GM19351 (cell line): ENCODE data around the gene NCOA6.

Source experiments
- ATAC-seq: cut with Tn5 transposase; IDR thresholded peaks from one replicate; pipeline ENCODE4 v1.9.1; 2021; ENCODE audit warnings: mild to moderate bottlenecking, moderate library complexity; ENCODE audit not compliant: unreplicated experiment

Gene NCOA6

DNA sequence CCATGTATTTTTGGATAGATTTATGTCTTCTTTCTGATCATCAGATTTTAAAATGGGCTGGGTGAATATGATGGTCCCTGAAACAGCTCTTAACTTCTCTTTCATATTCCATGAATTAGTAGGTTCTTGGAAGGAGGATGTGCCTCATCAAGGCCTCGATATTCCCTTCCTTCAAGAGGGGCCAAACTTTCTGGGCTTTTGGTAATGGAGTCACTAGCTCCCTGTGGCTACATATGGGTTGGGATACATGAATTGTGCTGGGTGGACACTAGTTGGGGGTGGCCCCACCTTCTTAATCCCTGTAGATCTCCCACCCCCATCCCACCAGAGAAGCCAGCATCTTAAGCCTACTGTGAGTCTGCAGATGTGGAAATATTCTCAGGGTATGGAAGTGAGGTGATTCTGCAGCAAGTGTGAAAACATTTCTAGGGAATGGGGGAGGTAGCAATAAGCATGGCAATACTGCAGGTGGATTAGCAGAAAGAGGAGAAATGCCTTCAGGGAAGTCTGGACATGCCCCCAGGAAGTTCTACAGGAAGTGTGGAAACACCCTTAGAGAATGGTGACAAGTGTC, 119.1 kb downstream of the NCOA6 start:
- no peak for ATAC-seq

DNA sequence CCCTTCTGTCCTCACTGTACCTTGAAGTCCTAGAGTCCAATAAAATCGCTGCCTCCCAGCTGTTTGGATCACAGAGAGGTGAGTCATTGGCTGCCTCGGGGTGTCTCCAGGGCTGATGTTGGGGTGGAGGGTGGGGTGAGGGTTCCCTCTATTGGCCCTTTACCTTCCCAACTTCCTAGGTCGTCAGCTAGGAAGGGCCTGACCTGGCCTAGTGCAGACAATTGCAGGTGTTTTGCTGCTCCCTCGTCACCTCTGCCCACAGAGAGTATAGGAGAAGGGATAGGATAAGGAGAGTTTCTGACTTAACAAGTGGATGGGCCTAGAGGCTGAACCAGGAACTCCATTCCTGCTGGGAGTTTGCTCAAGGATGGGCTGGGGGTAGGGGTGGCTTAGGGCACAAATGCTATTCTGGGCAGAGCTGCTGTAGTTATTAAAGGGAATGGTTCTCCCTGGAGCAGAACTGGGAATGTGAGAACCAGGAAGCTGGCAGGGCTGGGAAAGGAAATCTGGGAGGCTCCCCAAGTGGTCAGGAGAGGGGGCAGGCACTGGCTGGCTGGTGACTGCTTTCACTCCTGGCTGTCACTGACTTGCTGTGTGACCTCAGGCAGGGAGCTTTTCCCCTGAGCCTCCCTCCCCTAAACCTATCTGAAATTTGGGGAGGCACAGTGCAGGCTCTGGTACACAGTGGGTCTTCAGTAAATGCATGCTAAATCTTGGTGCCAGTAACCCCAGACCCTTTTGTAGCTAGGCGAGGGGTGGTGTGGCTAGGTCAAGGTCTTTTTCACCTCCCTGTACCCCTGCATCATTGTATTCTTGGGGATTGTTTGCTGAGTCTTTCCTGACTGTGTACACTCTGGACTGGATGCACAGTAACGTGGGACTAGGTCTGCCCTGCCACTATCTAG, 119.8 kb downstream of the NCOA6 start:
- no peak for ATAC-seq

DNA sequence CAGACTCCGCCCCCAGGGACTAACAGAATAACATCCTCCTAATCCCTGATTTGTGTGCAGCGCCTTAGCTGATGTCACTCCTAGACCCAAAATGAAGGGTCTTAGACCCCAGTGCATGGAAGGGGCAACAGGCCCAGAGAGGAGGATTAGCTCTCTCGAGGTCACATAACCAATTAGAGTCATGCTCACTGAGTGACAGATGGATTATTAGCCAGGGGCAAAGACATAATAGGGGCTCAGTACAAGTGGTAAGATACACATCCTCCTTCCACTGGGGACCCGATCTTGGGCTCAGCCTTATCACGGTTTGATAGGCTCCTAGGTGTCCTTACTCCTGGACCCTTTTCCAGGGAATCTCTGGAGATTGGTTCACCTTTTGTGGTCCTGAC, 120.4 kb downstream of the NCOA6 start:
- ATAC-seq, result no peak

DNA sequence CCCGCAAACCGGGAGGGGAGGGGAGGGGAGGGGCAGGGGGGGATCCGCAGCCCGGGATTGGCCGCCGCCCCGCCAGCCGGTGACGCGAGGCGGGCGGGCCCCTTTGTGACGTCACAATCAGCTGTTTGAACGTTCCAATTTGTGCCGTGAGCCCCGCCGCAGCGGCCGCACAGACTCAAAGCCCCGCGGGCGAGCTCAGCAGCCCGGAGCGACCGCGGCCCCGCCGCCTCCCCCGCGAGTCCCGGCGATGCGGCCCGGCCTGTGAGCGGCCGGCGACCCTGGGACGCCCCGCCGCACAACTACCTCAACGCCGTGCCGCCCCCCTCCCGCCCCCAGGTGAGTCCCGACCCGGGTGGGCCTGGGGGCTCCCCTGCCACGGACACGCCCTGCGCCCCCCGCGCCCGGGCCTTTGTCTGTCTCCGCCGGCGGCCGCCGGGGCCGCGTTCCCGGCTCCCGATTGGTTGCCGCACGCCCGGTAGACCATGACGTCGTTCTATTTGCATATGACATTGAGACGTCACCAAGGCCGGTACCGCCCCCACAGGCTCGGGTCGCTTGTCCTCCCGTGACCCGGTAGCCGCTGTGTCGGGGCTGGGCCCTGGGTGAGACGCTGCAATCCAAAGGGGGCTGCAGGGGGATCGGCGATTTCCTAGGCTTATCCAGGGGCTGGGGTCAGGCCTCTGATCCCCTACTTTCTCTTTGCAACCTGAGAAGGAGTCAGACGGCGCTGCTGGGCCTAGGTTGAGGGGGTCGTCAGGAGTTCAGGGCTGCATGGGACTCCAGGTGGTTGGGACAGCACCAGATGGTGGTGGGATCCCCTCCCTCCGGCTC, 121.1 kb downstream of the NCOA6 start, which contains the start of gene TP53INP2:
TP53INP2 (plus strand) TSS at position 168 of the 831 bp plus-strand sequence. CDS start 4,396 bp downstream, outside the sequence.
- ATAC-seq, result peak; percentile 60

DNA sequence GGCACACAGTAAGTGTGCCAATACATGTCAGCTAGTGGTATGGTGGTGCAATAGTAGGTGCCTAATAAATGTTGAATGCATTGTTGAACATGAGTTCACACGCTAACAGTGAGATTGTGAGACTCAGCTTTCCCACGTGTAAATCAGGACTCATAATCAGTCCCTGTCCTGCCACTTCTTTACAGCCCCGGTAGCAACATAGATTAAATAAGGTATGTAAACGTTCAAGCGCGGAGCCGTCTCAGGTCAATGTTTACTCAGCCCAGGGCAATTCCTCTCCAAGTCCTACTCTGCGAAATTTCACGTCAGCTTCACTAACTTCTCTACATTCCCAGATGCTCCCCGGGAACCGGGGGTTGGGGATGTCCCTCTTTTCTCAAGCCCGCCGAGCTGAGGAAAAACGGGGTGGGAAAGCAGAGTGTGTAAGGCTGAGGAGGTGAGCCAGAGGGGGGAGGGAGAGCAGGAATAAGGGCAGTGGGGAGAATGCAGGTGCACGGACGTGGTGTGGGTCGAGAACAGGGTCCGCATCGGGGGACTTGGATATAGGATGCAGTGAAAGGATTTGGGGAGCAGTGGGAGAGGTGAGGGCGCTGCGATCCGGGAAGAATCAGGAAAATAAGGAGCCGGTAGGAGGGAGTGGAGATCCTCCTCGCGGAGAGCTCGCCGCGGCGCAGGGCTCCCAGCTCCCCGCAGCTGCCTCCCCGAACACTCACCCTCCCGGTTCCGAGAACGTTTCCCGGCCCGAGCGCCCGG, 121.9 kb downstream of the NCOA6 start:
- ATAC-seq, result no peak

DNA sequence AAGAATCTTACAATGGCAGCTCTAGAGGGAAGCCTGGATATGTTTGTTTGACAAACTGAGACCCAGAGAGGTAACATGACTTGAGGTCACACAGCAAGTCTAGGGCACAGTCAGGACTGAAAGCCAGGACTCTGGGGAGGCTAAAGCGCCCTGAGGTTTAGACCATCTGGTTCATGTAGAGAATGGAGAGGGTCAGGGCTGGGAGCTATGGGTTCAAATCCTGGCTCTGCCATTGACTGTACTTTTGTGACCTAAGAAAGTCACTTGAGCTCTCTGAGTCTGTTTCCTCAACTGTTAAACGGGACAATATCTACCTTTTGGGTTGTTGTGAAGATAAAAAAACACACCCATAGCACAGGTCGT, 122.4 kb downstream of the NCOA6 start:
- ATAC-seq, result no peak

DNA sequence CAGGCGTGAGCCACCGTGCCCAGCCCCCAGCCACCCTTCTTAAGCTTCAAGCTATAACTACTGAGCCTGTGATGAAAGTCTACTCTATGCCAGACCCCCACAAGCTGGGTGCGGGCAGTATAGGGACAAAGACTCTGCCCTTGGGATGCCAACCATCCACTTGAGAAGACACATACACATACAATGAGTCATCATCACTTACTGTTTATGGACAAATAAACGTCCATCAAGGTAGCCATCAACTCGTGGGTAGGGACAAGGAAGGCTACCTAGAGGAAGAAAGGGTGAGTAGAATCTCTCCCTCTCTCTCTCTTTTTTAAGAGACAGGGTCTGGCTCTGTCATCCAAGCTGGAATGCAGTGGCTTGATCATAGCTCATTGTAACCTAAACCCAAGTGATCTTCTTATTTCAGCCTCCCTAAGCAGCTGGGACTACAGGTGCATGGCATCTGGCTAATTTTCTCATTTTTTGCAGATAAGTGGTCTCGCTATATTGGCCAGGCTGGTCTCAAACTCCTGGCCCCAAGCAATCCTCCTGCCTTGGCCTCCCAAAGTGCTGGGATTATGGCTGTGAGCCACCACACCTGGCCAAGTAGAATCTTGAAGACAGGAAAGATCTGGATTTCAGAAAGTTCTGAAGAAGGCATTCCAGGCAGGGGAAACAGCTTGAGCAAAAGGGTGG, 123.9 kb downstream of the NCOA6 start:
- no peak for ATAC-seq

DNA sequence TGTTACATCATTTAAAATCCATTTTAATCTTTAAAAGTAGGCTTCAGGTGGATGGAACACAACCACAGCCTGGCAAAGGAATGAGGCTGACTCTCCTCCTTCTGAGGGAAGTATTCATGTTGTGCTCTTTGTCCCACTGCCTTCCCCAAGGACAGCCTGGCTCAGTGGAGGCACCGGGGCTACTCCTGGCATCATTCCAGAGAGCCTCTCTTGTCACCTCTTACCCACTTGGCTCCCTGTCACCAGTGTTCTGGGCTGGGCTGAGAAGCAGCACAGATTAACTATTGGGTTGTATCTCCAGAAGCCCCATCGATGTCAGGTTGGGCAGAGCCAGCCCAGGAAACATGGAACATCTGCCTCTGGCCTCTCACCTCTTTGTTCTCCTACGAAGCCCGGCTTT, 132.0 kb downstream of the NCOA6 start:
- no peak for ATAC-seq

DNA sequence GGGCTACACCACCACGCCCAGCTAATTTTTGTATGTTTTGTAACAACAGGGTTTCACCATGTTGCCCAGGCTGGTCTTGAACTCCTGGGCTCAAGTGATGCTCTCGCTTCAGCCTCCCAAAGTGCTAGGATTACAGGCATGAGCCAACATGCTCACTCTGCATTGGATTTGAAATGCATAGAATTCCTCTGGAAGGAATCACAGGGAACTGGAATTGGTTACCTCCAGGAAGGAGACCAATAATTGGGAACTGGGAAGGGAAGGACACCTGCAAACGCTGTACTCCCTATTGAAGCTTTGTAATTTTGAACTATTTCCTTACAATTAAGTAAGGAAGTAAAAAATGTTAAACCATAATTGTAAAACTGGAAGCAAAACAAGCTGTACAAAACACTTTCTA, 133.6 kb downstream of the NCOA6 start:
- ATAC-seq, result no peak

DNA sequence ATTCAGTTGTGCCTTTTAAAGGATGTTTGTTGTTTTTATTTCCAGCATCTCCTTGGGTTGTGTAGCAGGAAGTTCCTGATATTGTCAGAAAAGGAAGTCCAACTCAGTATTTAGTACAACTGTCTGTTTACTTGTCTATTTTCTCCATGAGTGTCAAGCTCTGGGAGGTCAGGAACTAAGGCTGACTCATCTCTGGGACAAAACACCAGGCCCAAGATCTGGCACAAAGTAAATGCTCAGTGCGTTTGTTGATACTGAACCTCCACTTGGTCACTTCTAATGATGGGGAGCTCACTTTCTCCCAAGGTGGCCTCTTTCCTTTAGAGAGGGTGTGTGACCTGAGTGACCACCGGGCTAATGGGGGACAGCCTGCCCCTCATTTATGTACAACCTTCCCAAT, 136.0 kb downstream of the NCOA6 start:
- no peak for ATAC-seq

DNA sequence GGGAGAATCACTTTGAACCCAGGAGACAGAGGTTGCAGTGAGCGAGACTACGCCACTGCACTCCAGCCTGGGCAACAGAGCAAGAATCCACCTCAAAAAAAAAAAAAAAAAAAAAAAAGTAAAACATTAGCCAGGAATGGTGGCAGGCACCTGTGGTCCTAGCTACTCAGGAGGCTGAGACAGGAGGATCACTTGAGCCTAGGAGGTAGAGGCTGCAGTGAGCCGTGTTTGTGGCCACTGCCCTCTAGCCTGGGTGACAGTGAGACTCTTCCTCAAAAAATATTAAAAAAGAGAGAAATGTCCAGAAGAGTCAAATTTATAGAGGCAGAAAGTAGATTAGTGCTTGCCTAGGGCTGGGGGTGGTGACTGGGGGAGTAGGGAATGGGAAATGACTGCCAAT, 141.8 kb downstream of the NCOA6 start:
- ATAC-seq, result no peak

DNA sequence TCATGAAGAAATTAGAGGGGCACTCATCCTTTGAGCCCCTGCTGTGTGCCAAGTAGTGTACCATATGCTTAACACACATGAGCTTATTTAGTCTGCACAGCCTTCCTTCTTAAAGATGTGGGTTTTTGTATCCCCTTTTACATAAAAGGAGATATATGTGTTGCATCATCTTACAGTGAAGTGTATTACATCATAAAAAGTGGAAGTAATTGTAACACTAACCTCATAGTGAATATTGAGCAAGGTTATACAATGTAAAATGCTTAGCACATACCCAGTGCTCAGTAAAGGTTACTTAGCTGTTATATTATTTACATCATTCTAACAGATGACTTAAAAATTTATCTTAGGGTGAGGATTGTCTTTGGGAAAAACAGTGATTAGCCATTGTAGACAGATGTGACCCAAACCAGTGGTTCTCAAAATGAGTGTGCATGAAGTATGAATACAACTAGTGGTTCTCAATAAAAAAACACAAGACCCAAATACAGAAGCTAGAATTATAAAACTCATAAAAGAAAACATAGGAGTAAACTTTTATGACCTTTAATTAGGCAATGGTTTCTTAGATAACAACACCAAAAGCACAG, 144.8 kb downstream of the NCOA6 start:
- ATAC-seq, result no peak

DNA sequence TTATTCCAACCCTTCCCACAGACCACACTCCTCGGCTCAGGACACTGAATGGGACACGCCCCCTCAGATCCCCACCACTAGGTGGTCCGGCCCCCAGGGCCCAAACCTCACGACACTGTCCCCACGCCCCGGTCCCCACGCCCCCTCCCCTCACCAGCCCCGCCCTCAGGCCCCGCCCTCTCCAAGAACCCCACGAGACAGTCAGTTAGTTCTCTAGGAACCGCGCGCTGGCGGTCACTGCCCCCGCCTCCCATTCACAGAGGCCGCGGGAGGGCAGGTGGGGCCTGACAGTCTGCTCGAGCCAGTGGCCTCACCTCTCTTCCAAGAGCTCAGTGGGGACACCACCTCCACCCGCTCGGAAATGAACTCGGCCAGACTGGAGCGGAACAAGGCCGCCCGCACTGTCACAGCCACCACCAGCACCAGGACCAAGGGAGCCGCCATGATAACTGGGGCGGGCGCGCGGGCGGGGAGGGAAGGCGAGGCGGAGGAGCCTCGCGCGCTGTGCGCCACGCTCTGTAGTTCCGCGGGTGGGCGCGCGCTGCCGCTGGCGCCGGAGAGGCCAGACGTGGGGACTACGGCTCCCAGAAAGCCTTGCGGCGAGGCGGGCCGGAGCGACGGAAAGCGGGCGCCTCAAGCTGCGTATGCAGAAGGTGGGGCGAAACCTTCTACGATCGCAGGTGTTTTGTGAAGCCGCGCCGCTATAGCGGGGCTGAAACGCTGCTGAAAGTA, 148.6 kb downstream of the NCOA6 start, which contains the start of gene PIGU:
PIGU (minus strand) TSS at position 451 of the 732 bp plus-strand sequence; CDS start at position 444, 7 bp downstream.
- ATAC-seq, result peak; percentile 94

DNA sequence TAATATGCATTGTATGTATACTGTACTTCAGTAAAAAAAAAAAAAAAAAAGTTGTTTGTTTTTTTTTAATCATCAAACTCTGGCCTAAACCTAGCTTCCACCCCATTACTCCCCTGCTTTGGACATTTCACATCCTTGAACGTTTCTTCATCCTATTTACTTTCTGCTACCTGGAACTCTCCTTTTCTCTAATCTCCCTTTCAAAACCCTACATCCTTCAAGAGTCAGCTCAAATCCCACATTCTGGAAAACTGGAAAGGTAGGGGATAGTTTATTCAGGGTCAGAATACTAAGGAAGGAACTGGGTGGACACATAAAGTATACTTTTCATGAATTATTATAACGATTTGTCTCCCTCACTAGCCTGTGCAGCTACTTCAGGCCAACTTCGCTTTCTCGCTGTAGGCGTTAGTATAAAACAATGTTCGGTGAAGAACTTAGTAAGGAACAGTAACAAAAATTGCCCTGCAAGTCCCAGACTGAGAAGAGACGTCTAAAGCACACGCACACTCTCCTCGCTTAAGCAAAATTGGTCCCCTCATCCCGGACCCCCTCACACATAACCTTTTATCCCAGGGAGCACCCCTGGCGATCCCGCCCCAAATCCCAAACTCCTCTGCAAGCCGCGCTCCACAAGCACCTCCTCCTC, 149.3 kb downstream of the NCOA6 start:
- ATAC-seq, result no peak

DNA sequence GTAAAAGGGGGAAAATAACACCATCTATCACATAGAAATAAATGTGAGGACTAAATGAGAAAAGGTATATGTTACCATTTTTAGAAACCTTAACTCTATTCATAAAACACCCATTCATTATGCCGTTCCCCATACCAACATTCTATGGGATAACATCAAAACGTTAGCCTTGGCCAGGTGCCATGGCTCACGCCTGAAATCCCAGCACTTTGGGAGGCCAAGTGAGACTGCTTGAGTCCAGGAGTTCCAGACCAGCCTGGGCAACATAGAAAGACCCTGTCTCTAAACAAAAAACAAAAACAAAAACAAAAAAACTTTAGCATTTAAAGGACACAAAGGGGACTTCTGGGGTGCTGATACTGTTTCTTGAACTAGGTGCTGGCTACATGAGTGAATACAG, 149.9 kb downstream of the NCOA6 start:
- no peak for ATAC-seq

DNA sequence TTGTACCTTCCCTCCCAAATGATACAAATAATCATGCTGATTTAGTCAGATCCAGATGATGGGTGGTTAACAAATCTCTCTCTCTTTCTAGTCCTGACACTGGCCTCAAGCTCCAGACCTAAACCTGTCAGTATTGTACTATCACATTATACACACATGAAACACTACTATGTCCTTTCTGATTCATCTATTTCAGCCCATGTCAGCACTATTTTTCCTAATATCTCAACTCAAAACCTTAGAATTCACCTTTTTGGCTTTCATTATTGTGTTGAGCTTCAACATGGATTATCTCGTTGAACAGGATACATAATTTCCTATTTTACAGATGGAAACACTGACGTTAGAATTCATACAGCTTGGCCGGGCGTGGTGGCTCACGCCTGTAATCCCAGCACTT, 152.0 kb downstream of the NCOA6 start:
- no peak for ATAC-seq

DNA sequence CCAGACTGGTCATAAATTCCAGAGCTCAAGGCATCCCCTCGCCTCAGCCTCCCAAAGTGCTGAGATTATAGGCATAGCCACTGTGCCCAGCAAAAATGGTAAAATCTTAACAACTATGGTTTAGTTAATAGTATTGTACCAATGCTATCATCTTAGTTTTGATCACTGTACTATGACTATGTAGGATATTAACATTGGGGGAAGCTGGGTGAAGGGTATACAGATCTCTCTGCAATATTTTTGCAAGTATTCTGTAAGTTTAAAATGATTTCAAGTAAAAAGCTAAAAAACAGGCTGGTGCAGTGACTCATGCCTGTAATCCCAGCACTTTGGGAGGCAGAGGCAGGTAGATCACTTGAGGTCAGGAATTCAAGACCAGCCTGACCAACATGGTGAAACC, 156.4 kb downstream of the NCOA6 start:
- ATAC-seq, result no peak
